PC-9 (cell line): Measurements from ENCODE around the gene FCRL6. TPM values are rescaled to one million over a fixed set of nuclear protein-coding genes. Genes with fewer than 3 reads are reported as not detected.

Experiments used
- BruUV-seq: library from RNA; stranded (reverse); fragments of 400-500 nt; replicated peaks from 2 replicates; lab custom pipeline; 2021; lab: Mats Ljungman, UMichigan
- CTCF ChIA-PET: fragments of 300-600 bp; sonication (Branson Sonifier 250); formaldehyde crosslinking; loops from one replicate; lab custom pipeline; 2022; ENCODE audit warnings: antibody characterized with exemption; lab: Charles Lee
- POLR2A ChIA-PET: fragments of 300-600 bp; sonication (Branson Sonifier 250); formaldehyde crosslinking; loops from one replicate; lab custom pipeline; 2022; ENCODE audit warnings: antibody characterized with exemption; ENCODE audit not compliant: unreplicated experiment; lab: Charles Lee
- DNase-seq, 2 experiments: peaks; one replicate each; pipeline versions ENCODE4 v3.0.0 to v3.0.0-alpha.2; 2015 to 2022; ENCODE audit warnings: mixed read lengths in 1 of 2
- H2AFZ ChIP-seq: fragments of 200-600 bp; sonication (generic); 2 replicates; pipeline ENCODE4 v1.8.1; 2017; ENCODE audit warnings: antibody characterized with exemption
- H3F3A ChIP-seq: fragments of 200-600 bp; sonication (generic); 2 replicates; pipeline ENCODE4 v1.8.1; 2017; ENCODE audit warnings: antibody characterized with exemption, mild to moderate bottlenecking, low read depth; ENCODE audit not compliant: insufficient read depth
- H3K27ac ChIP-seq: fragments of 200-600 bp; sonication (generic); 2 replicates; pipeline ENCODE4 v1.6.1; 2016; ENCODE audit warnings: mixed run types
- H3K27me3 ChIP-seq: fragments of 200-600 bp; sonication (generic); 2 replicates; pipeline ENCODE4 v1.6.1; 2016; ENCODE audit warnings: low read depth, mixed run types; ENCODE audit not compliant: insufficient read depth
- H3K36me3 ChIP-seq: fragments of 200-600 bp; sonication (generic); 2 replicates; pipeline ENCODE4 v1.6.1; 2016; ENCODE audit warnings: low read depth, mixed run types
- H3K4me1 ChIP-seq: fragments of 200-600 bp; sonication (generic); replicated peaks from 2 replicates; pipeline ENCODE4 v1.6.1; 2016; ENCODE audit warnings: mixed run types; ENCODE audit not compliant: insufficient read depth
- H3K4me2 ChIP-seq: fragments of 200-600 bp; sonication (generic); 2 replicates; pipeline ENCODE4 v1.6.1; 2017; ENCODE audit warnings: mixed run types
- H3K4me3 ChIP-seq: fragments of 200-600 bp; sonication (generic); 2 replicates; pipeline ENCODE4 v1.6.1; 2016; ENCODE audit warnings: mixed run types
- H3K79me2 ChIP-seq: fragments of 200-600 bp; sonication (generic); 2 replicates; pipeline ENCODE4 v1.6.1; 2017; ENCODE audit warnings: low read depth, mixed run types
- H3K9me2 ChIP-seq: fragments of 200-600 bp; sonication (generic); 2 replicates; pipeline ENCODE4 v1.8.1; 2017; ENCODE audit warnings: mild to moderate bottlenecking; ENCODE audit not compliant: insufficient read depth
- H3K9me3 ChIP-seq: fragments of 200-600 bp; sonication (generic); 2 replicates; pipeline ENCODE4 v1.8.1; 2016; ENCODE audit warnings: low read depth; ENCODE audit not compliant: insufficient read depth
- H4K20me1 ChIP-seq: fragments of 200-600 bp; sonication (generic); 2 replicates; pipeline ENCODE4 v1.8.1; 2017; ENCODE audit not compliant: insufficient read depth
- EZH2 ChIP-seq: fragments of 200-600 bp; sonication (generic); IDR thresholded peaks from 2 replicates; pipeline ENCODE4 v1.8.0; 2017; ENCODE audit warnings: antibody characterized with exemption, low read depth
- intact Hi-C: fragments of 100-400 bp; cut with micrococcal nuclease; formaldehyde crosslinking; loops from one replicate; pipeline ENCODE4 v1.10.0; 2022; ENCODE audit not compliant: unreplicated experiment
- total RNA-seq: library from RNA; stranded (reverse); gene quantifications from 2 replicates; pipeline ENCODE4 v1.2.3, GENCODE V29; 2021
- TF ChIP-seq, protein P1 (sequence below): fragments of 200-600 bp; sonication (generic); conservative IDR thresholded peaks from 2 replicates; pipeline ENCODE4 v1.6.1; 2017; ENCODE audit warnings: mixed run types, antibody characterized with exemption, mild to moderate bottlenecking, moderate library complexity

The FCRL6 gene
- total RNA-seq, 1 experiment from 2014 or later, result not detected

DNA sequence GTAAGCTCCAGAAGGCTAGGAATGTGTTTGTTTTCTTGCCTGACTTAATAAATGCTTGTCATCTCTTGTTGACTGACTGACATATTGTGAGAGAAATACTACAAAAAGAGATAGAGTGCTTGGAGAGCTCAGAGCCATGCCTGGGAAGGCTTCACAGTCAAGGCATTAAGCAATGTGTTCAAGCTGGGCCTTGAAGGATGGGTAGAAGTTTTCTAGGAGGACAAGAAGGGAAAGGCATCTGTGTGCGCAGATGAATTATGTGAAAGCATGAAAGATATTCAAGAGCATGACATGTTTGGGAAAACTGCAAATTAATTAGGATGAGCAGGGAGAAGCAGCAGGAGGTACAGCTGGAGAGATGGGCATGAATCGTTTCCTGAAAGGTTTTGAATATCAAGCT, 30.1 kb downstream of the FCRL6 start:
- BruUV-seq, result no TSS peak
- Histone ChIP-seq H3F3A (no peaks in the 10 kb centered on the region), H3K4me3 (no peak overlapping the region), H3K9me3 (no peaks in the 10 kb centered on the region), H4K20me1 (no peaks in the 10 kb centered on the region), H3K36me3 (no peaks in the 10 kb centered on the region), H3K27me3 (no peaks in the 10 kb centered on the region), H3K4me1 (peaks cover 8% of the 10 kb centered on the region), H3K4me2 (no peak overlapping the region), H2AFZ (no peak overlapping the region), H3K9me2 (no peaks in the 10 kb centered on the region), H3K27ac (no peak overlapping the region), H3K79me2 (no peaks in the 10 kb centered on the region)
- no peak for TF ChIP-seq EZH2
- TF ChIP-seq, protein P1, sequence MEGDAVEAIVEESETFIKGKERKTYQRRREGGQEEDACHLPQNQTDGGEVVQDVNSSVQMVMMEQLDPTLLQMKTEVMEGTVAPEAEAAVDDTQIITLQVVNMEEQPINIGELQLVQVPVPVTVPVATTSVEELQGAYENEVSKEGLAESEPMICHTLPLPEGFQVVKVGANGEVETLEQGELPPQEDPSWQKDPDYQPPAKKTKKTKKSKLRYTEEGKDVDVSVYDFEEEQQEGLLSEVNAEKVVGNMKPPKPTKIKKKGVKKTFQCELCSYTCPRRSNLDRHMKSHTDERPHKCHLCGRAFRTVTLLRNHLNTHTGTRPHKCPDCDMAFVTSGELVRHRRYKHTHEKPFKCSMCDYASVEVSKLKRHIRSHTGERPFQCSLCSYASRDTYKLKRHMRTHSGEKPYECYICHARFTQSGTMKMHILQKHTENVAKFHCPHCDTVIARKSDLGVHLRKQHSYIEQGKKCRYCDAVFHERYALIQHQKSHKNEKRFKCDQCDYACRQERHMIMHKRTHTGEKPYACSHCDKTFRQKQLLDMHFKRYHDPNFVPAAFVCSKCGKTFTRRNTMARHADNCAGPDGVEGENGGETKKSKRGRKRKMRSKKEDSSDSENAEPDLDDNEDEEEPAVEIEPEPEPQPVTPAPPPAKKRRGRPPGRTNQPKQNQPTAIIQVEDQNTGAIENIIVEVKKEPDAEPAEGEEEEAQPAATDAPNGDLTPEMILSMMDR, result no peak
- intact Hi-C loops, result no loop called here
- no peak for DNase-seq
- POLR2A ChIA-PET, result no interaction called here
- CTCF ChIA-PET, result no interaction called here

DNA sequence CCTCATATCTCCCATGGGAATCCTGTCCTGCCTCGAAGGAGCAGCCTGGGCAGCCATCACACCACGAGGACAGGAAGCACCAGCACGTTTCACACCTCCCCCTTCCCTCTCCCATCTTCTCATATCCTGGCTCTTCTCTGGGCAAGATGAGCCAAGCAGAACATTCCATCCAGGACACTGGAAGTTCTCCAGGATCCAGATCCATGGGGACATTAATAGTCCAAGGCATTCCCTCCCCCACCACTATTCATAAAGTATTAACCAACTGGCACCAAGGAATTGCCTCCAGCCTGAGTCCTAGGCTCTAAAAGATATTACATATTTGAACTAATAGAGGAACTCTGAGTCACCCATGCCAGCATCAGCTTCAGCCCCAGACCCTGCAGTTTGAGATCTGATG, 33.2 kb downstream of the FCRL6 start:
- H3K9me3 ChIP-seq, result no peaks in the 10 kb centered on the region
- H2AFZ ChIP-seq, result no peak overlapping the region
- no peaks in the 10 kb centered on the region for H3K36me3 ChIP-seq
- H3K4me1 ChIP-seq, result peaks cover 20% of the 10 kb centered on the region
- TF ChIP-seq EZH2, result no peak
- TF ChIP-seq, protein P1, result no peak
- ChIA-PET CTCF (no interaction called here), POLR2A (no interaction called here)
- intact Hi-C loops, result no loop called here
- no peaks in the 10 kb centered on the region for H3K9me2 ChIP-seq
- no peaks in the 10 kb centered on the region for H3K79me2 ChIP-seq
- no peak overlapping the region for H3K4me2 ChIP-seq
- H3K27ac ChIP-seq, result no peak overlapping the region
- no peak overlapping the region for H3K4me3 ChIP-seq
- no peaks in the 10 kb centered on the region for H4K20me1 ChIP-seq
- no peak for DNase-seq
- H3F3A ChIP-seq, result no peaks in the 10 kb centered on the region
- no peaks in the 10 kb centered on the region for H3K27me3 ChIP-seq
- no TSS peak for BruUV-seq

DNA sequence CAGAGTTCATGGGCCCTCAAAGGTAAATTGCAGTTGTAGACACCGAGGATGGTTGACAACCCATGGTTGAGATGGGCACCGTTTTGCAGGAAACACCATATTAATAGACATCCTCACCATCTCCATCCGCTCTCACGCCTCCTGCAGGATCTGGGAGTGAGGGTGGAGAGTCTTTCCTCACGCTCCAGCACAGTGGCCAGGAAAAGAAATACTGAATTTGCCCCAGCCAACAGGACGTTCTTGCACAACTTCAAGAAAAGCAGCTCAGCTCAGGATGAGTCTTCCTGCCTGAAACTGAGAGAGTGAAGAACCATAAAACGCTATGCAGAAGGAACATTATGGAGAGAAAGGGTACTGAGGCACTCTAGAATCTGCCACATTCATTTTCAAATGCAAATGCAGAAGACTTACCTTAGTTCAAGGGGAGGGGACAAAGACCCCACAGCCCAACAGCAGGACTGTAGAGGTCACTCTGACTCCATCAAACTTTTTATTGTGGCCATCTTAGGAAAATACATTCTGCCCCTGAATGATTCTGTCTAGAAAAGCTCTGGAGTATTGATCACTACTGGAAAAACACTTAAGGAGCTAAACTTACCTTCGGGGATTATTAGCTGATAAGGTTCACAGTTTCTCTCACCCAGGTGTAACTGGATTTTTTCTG, 33.8 kb downstream of the FCRL6 start:
- no peaks in the 10 kb centered on the region for H3K36me3 ChIP-seq
- H3K27me3 ChIP-seq, result no peaks in the 10 kb centered on the region
- POLR2A ChIA-PET, result interaction anchor here (0.7 kb wide), 1 partner anchor 55 kb away, joined by 3 read pairs; the partner anchor contains the start of gene DUSP23
- no peak for DNase-seq
- no peaks in the 10 kb centered on the region for H3F3A ChIP-seq
- intact Hi-C loops, result no loop called here
- H3K4me3 ChIP-seq, result no peak overlapping the region
- H3K4me2 ChIP-seq, result no peak overlapping the region
- H2AFZ ChIP-seq, result no peak overlapping the region
- no peak for TF ChIP-seq EZH2
- TF ChIP-seq, protein P1, result no peak
- no peak overlapping the region for H3K27ac ChIP-seq
- CTCF ChIA-PET, result no interaction called here
- H3K79me2 ChIP-seq, result no peaks in the 10 kb centered on the region
- BruUV-seq, result no TSS peak
- no peaks in the 10 kb centered on the region for H4K20me1 ChIP-seq
- no peaks in the 10 kb centered on the region for H3K9me3 ChIP-seq
- no peaks in the 10 kb centered on the region for H3K9me2 ChIP-seq
- peaks cover 20% of the 10 kb centered on the region for H3K4me1 ChIP-seq
